NCI-H2171 (cell line): ENCODE measurements around the gene OGDH.
"Not testable (repeated sequence)": the region's sequence is repeated elsewhere in the genome, so short reads cannot be mapped to it uniquely, and the experiment has no call there.

ENCODE experiments used
- DNase-seq: peaks from one replicate; lab custom pipeline; 2025; lab: John Stamatoyannopoulos, UW

Gene OGDH

DNA sequence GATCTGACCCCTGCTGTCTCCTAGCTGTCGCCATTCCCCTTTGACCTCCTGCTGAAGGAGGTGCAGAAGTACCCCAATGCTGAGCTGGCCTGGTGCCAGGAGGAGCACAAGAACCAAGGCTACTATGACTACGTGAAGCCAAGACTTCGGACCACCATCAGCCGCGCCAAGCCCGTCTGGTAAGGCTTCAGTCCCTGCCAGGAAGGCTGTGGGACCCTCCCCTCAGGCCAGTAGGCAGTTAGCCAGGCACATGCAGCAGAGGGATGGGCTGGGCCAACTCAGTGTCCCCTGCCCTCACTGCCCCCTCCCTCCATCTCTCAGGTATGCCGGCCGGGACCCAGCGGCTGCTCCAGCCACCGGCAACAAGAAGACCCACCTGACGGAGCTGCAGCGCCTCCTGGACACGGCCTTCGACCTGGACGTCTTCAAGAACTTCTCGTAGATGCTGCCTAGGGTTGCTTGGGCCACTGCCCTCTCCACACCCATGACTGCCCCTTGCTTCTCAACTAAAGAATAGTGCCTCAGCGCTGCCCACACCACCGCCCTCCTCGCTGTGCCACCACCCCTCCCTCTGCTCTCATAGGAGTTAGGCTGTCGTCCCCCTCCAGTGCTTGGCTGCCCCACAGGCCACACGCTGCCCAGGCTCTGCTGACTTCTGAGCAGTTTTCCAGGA lies 101.3 kb downstream of the OGDH start:
- no peak for DNase-seq

- no peak for DNase-seq
Measured at GRCh38 chr7:44709011-44709915, 102.8 kb downstream of the OGDH start.

GRCh38 chr7:44709945-44710596 lies 103.6 kb downstream of the OGDH start:
- DNase-seq: no peak

DNA sequence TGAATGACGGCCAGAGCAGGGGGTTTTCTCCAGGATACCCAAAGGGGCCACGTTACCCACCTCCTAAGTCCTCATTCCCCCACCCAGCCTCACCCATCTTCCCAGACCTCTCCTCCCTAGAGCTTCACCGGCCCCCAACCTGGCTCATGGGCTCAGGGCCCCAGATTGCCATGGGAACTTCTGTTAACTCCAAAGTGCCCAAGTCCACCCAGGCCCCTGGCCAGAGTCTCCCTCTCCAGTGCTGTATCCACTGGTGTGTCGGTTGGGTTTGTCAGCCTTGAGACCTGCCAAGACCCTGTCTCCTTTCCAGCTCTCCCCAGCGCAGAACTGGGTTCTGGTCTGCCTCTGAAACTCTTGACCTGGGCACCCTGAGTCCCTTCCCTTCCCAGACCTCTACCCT lies 105.1 kb downstream of the OGDH start:
- DNase-seq: no peak

DNA sequence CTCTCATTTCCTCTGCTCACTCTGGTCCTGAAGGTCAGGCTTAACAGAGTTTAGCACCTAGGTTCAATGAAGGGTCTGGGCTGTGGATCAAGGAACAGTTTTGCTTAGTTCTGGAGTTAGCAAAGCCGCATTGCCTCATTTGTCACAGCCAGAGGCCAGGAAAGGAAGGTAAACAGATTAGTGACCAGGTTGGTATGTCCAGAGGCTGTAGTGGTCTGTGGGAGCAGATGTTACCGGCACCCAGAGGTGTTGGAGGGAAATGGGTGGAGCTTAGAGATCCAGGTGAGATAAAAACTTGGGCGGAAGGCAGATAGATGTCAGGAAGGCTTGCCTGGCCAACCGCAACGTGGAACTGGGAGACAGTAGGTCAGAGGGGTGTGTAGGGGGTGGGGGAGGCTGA lies 105.6 kb downstream of the OGDH start:
- DNase-seq: no peak

- no peak for DNase-seq
Measured at GRCh38 chr7:44713141-44713540, 106.7 kb downstream of the OGDH start.

GRCh38 chr7:44713680-44714335 lies 107.4 kb downstream of the OGDH start:
- no peak for DNase-seq

GRCh38 chr7:44716205-44716604 lies 109.8 kb downstream of the OGDH start:
- DNase-seq: no peak

- no peak for DNase-seq
Measured at GRCh38 chr7:44720301-44720700, 113.9 kb downstream of the OGDH start.

DNA sequence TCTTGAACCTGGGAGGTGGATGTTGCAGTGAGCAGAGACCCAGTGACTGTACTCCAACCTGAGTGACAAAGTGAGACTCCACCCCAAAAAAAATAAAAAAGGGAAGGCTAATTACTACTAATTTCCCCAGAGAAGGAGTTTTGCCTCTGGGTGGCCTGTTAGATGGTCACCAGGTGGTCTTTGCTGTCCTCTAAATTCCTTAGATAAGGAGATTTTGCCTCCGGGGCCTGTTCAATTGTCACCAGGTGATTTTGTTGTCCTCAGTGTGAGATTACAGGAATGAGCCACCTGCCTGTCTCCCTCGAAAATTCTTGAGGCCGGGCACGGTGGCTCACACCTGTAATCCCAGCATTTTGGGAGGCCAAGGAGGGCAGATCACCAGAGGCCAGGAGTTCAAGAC lies 117.8 kb downstream of the OGDH start:
- DNase-seq: no peak

GRCh38 chr7:44726250-44726649 lies 119.8 kb downstream of the OGDH start:
- not testable (repeated sequence) for DNase-seq

GRCh38 chr7:44727158-44727936 lies 120.9 kb downstream of the OGDH start:
- no peak for DNase-seq

DNA sequence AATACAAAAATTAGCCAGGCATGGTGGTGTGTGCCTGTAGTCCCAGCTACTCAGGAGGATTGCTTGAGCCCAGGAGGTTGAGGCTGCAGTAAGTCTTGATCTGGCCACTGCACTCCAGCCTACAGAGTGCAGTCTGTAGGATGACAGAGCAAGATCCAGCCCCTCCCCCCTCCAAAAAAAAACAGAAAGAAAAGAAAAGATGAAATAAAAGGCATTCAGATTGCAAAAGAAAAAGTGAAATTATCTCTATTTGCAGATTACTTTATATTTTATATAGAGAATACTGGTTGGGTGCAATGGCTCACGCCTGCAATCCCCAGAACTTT lies 121.5 kb downstream of the OGDH start:
- DNase-seq: no peak

DNA sequence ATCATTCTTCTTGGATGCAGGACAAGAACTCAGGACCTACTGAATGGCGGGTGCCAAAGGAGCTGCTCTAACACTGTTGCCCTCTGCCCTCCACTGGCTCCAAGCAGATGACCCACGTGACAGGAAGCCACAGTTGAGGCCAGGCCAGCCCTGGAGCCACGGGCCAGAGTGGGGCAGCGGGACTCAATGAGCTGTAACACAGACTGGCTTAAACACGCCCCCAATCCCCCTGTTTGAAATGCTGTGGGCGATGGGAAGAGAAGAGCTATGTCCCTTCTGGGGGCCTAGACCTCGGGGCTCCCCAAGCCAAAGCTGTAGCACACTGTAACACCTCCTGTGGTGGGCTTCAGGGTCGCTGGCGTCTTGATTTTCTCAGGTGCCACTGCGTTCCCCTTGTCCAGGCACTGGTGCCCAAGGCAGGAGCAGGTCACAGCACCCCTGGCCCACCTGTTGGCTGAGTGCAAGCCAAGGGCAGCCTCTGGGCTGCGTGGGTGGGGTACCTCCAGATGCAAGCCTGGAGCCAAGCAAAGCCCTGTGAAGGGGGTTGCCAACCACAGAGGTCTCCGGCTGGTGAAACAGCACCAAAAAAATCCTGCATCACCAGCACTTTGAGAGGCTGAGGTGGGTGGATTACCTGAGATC lies 123.6 kb downstream of the OGDH start:
- no peak for DNase-seq

DNA sequence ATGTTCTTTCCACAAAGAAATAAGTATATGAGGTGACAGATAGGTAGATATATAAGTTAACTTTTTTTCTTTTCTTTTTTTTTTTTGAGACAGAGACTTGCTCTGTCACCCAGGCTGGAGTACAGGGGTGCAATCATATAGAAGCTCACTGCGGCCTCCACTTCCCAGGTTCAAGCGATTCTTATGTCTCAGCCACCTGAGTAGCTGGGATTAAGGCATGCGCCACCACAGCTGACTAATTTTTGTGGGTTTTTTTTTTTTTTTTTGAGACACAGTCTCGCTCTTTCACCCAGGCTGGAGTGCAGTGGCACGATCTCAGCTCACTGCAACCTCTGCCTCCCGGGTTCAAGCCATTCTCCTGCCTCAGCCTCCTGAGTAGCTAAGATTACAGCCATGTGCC lies 126.5 kb downstream of the OGDH start:
- DNase-seq: not testable (repeated sequence)

DNA sequence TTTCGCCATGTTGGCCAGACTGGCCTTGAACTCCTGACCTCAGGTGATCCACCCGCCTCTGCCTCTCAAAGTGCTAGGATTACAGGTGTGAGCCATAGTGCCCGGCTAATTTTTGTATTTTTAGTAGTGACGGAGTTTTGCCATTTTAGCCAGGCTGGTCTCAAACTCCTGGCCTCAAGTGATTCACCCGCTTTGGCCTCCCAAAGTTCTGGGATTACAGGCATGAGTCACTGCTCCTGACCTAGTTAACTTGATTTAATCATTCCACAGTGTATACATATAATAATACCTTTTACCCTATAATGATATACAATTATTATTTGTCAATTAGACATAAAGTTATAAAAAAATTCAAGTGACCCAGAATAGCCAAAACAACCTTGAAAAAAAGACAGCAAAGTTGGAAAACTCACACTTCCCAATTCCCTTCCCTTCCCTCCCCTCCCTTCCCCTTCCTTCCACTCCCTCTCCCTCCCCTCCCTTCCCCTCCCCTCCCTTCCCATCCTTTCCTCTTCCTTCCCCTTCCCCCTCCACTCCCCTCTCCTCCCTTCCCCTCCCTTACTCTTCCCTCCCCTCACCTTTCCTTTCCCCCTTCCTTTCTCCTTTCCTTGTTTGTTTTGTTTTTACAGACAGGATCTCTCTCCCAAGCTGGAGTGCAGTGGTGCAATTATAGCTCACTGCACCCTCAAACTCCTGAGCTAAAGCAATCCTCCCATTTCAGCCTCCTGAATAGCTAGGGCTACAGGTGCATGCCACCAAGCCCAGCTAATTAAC lies 127.5 kb downstream of the OGDH start:
- DNase-seq: no peak

GRCh38 chr7:44735403-44736165 lies 129.2 kb downstream of the OGDH start:
- DNase-seq: no peak

DNA sequence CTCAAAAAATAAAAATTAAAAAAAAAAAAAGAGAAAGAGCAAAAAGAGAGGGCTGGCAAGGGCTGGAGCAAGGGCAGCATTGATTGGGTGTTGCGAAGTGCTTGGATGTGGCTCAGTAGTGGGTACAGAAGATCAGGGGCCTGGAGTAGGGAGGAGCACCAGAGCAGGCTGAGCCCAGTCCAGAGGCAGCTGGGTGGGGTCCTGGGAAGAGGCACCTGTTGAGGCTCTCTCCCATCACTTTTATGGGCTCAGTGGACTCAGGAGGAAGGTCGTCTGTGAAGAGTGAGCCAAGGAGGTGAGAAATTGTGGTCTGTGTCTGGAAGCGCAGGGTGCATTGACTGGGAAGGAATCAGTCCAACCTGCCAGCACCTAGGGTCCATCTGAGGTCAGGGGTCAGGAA lies 130.5 kb downstream of the OGDH start:
- no peak for DNase-seq

GRCh38 chr7:44738051-44738723 lies 131.8 kb downstream of the OGDH start:
- DNase-seq: no peak
